Uterus (tissue), 4 donors: ENCODE results near the gene TNS1. TPM values are rescaled to one million over a fixed set of nuclear protein-coding genes. Genes with fewer than 3 reads are reported as not detected.

Experiments
- DNase-seq, 2 donors: peaks; one replicate each; pipeline ENCODE4 v3.0.0-alpha.2; 2019 to 2020
- H3K27ac ChIP-seq, 2 donors: fragments of 200-600 bp; sonication (generic); 1 replicate in 1 of 2; 2 replicates in 1 of 2; pipeline ENCODE4 v1.5.1; 2016 to 2018
- H3K27me3 ChIP-seq, 2 donors: fragments of 200-600 bp; sonication (generic); one replicate each; pipeline ENCODE4 v1.5.1; 2018 to 2019; ENCODE audit warnings: control low read depth in 1 of 2
- H3K36me3 ChIP-seq, 2 donors: fragments of 200-600 bp; sonication (generic); one replicate each; pipeline ENCODE4 v1.5.1; 2019; ENCODE audit warnings: control low read depth in 1 of 2
- H3K4me1 ChIP-seq, 2 donors: fragments of 200-600 bp; sonication (generic); one replicate each; pipeline ENCODE4 v1.5.1; 2018 to 2019; ENCODE audit warnings: control low read depth in 1 of 2
- H3K4me3 ChIP-seq, 2 donors: fragments of 200-600 bp; sonication (generic); 1 replicate in 1 of 2; 2 replicates in 1 of 2; pipeline ENCODE4 v1.5.1; 2018 to 2019; ENCODE audit warnings: mild to moderate bottlenecking in 1 of 2
- H3K9me3 ChIP-seq, 2 donors: fragments of 200-600 bp; sonication (generic); one replicate each; pipeline ENCODE4 v1.5.1; 2019; ENCODE audit warnings: control low read depth in 1 of 2
- CTCF ChIP-seq, 4 experiments: fragments of 200-600 bp in 2 of 4; fragments of 450-650 bp in 2 of 4; sonication (generic) in 2 of 4; IDR thresholded peaks; one replicate each; pipeline ENCODE4 v1.5.1; 2016 to 2019; ENCODE audit warnings: antibody characterized with exemption in 4 of 4, mild to moderate bottlenecking in 2 of 4, moderate library complexity in 1 of 4
- POLR2A ChIP-seq, 2 donors: fragments of 450-650 bp; IDR thresholded peaks; one replicate each; pipeline ENCODE4 v1.6.1; 2016; ENCODE audit warnings: antibody characterized with exemption in 2 of 2, mild to moderate bottlenecking in 1 of 2, moderate library complexity in 1 of 2
- intact Hi-C: fragments of 100-400 bp; cut with DNase I; formaldehyde crosslinking; loops from one replicate; pipeline ENCODE4 v1.15.1; 2023; ENCODE audit warnings: low total_unique reads
- total RNA-seq, 4 donors: library from RNA; depleted of rRNA in 3 of 4; stranded (reverse); fragments of >200 nt in 3 of 4; gene quantifications; one replicate each; pipeline versions ENCODE4 v1.1.0 to v1.2.4, GENCODE V29; 2014 to 2023
- donor health status: DM: yes; HTN: yes; CAD: no.

TNS1 gene
- total RNA-seq, 4 donors from 2014 or later, result 144 to 1,338 (median 313) TPM

- no peaks in the 10 kb centered on the region for H3K9me3 ChIP-seq
- H3K4me3 ChIP-seq, result no peak overlapping the region
- H3K27ac ChIP-seq, result peak overlapping the region; percentile 73 to 85
- peak in 1 of 2 donors; percentile 73 for DNase-seq
- H3K4me1 ChIP-seq, result peaks cover 20 to 22% of the 10 kb centered on the region in 2 donors
- intact Hi-C loops, result no loop called here
- no peak for TF ChIP-seq POLR2A (IDR thresholded peaks at IDR 0.05)
- no peak for TF ChIP-seq CTCF (IDR thresholded peaks at IDR 0.05)
- H3K36me3 ChIP-seq, result no peaks in the 10 kb centered on the region
- no peaks in the 10 kb centered on the region for H3K27me3 ChIP-seq
Observed at GRCh38 chr2:217817466-217818292, 185.1 kb downstream of the TNS1 start.

- no peaks in the 10 kb centered on the region for H3K27me3 ChIP-seq
- no peak for TF ChIP-seq POLR2A (IDR thresholded peaks at IDR 0.05)
- DNase-seq, result peak; percentile 78 to 81
- H3K9me3 ChIP-seq, result no peaks in the 10 kb centered on the region
- H3K4me3 ChIP-seq, result no peak overlapping the region
- H3K36me3 ChIP-seq, result no peaks in the 10 kb centered on the region
- H3K4me1 ChIP-seq, result peaks cover 20 to 22% of the 10 kb centered on the region in 2 donors
- intact Hi-C loops, result no loop called here
- peak overlapping the region; percentile 73 to 85 for H3K27ac ChIP-seq
Observed at GRCh38 chr2:217816396-217816869, 186.4 kb downstream of the TNS1 start.

GRCh38 chr2:217813828-217814227, 189.0 kb downstream of the TNS1 start:
- no peaks in the 10 kb centered on the region for H3K9me3 ChIP-seq
- no peak overlapping the region for H3K27ac ChIP-seq
- no peaks in the 10 kb centered on the region for H3K36me3 ChIP-seq
- intact Hi-C loops, result no loop called here
- H3K27me3 ChIP-seq, result no peaks in the 10 kb centered on the region
- DNase-seq, result no peak
- TF ChIP-seq CTCF (IDR thresholded peaks at IDR 0.05), result no peak
- no peak for TF ChIP-seq POLR2A (IDR thresholded peaks at IDR 0.05)
- no peak overlapping the region for H3K4me3 ChIP-seq
- H3K4me1 ChIP-seq, result peaks cover 20 to 22% of the 10 kb centered on the region in 2 donors

- no peak overlapping the region for H3K27ac ChIP-seq
Observed at GRCh38 chr2:217812170-217812569, 190.6 kb downstream of the TNS1 start.

DNA sequence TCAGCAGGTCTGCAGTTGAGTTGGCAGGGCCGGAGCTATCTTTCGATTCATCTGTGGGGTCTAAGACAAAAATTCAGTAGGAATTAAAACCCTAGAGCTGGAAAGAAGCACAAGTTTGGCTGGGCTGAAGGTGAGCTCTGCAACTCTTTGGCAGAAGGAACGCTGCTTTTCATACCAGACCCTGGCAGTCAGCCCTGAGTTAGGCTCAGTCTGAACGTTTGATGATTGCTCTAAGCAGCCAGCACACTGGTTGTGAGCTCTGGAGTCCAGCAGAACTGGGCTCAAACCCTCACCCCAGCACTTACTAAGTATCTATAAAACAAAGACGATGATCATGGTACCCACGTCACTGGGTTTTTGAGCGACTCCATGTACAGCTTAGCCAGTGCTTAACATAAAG, 192.5 kb downstream of the TNS1 start:
- Histone ChIP-seq H3K9me3 (no peaks in the 10 kb centered on the region), H3K36me3 (no peaks in the 10 kb centered on the region), H3K27ac (no peak overlapping the region), H3K27me3 (no peaks in the 10 kb centered on the region), H3K4me1 (peaks cover 0 to 6% of the 10 kb centered on the region in 2 donors), H3K4me3 (no peak overlapping the region)
- intact Hi-C loops, result no loop called here
- no peak for TF ChIP-seq POLR2A (IDR thresholded peaks at IDR 0.05)
- no peak for TF ChIP-seq CTCF (IDR thresholded peaks at IDR 0.05)
- no peak for DNase-seq

More at GRCh38 chr2:217812170-217812569, 190.6 kb downstream of the TNS1 start:
- Histone ChIP-seq H3K36me3 (no peaks in the 10 kb centered on the region), H3K4me1 (peaks cover 10 to 11% of the 10 kb centered on the region in 2 donors), H3K4me3 (no peak overlapping the region), H3K27me3 (no peaks in the 10 kb centered on the region), H3K9me3 (no peaks in the 10 kb centered on the region)
- intact Hi-C loops, result no loop called here
- no peak for TF ChIP-seq CTCF (IDR thresholded peaks at IDR 0.05)
- TF ChIP-seq POLR2A (IDR thresholded peaks at IDR 0.05), result no peak
- no peak for DNase-seq
